Measurements from ENCODE around the gene STRIP2. TPM values are rescaled to one million over a fixed set of nuclear protein-coding genes. Genes with fewer than 3 reads are reported as not detected.
A peak's percentile ranks its signal among the peaks of the same experiment; 100 is the strongest.

Gene STRIP2
- polyA plus RNA-seq, 1 donor from 2014 or later, result 7.4 TPM

- H3K27ac ChIP-seq (ENCODE audit: low read length), result no peak overlapping the region
- peak overlapping the region; percentile 78 for H2AFZ ChIP-seq (ENCODE audit: low read depth, low read length)
- no peaks in the 10 kb centered on the region for H3K36me3 ChIP-seq (ENCODE audit: insufficient read depth, low read length)
- no peaks in the 10 kb centered on the region for H3F3A ChIP-seq (ENCODE audit: insufficient read depth, low read length, poor library complexity, severe bottlenecking)
- no peaks in the 10 kb centered on the region for H3K27me3 ChIP-seq (ENCODE audit: insufficient read depth, low read depth, low read length)
- H3K79me2 ChIP-seq (replicated peaks; ENCODE audit: insufficient read depth, low read length), result no peaks in the 10 kb centered on the region
- no peaks in the 10 kb centered on the region for H4K20me1 ChIP-seq (ENCODE audit: insufficient read depth)
- H3K9me2 ChIP-seq (ENCODE audit: insufficient read depth, low read length), result no peaks in the 10 kb centered on the region
- peak overlapping the region; percentile 73 for H3K9ac ChIP-seq (ENCODE audit: low read length)
- TF ChIP-seq POLR2AphosphoS5 (IDR thresholded peaks at IDR 0.05), result no peak
- peak overlapping the region; percentile 62 for H3K4me2 ChIP-seq (ENCODE audit: low read length)
- H3K4me3 ChIP-seq (ENCODE audit: low read length), result peak overlapping the region; percentile 93
- no peaks in the 10 kb centered on the region for H3K9me3 ChIP-seq (ENCODE audit: low read length)
These were observed 565 bp downstream of the STRIP2 start for GRCh38 chr7:129434675-129435318.

GRCh38 chr7:129435414-129435829, 1.2 kb downstream of the STRIP2 start:
- H3K79me2 ChIP-seq (replicated peaks; ENCODE audit: insufficient read depth, low read length), result no peaks in the 10 kb centered on the region
- TF ChIP-seq POLR2AphosphoS5 (IDR thresholded peaks at IDR 0.05) (no peak), CTCF (IDR thresholded peaks at IDR 0.05; ENCODE audit: poor library complexity, severe bottlenecking) (no peak)
- no peak overlapping the region for H3K4me2 ChIP-seq (ENCODE audit: low read length)
- no peaks in the 10 kb centered on the region for H3K9me3 ChIP-seq (ENCODE audit: low read length)
- H4K20me1 ChIP-seq (ENCODE audit: insufficient read depth), result no peaks in the 10 kb centered on the region
- H3K27me3 ChIP-seq (ENCODE audit: insufficient read depth, low read depth, low read length), result no peaks in the 10 kb centered on the region
- no peak overlapping the region for H3K9ac ChIP-seq (ENCODE audit: low read length)
- no peak overlapping the region for H3K27ac ChIP-seq (ENCODE audit: low read length)
- H3K36me3 ChIP-seq (ENCODE audit: insufficient read depth, low read length), result no peaks in the 10 kb centered on the region
- no peaks in the 10 kb centered on the region for H3K9me2 ChIP-seq (ENCODE audit: insufficient read depth, low read length)
- no peak overlapping the region for H2AFZ ChIP-seq (ENCODE audit: low read depth, low read length)
- no peaks in the 10 kb centered on the region for H3F3A ChIP-seq (ENCODE audit: insufficient read depth, low read length, poor library complexity, severe bottlenecking)
- peak overlapping the region; percentile 93 for H3K4me3 ChIP-seq (ENCODE audit: low read length)

- no peaks in the 10 kb centered on the region for H3K79me2 ChIP-seq (replicated peaks; ENCODE audit: insufficient read depth, low read length)
- H3K4me3 ChIP-seq (ENCODE audit: low read length), result no peak overlapping the region
- H3F3A ChIP-seq (ENCODE audit: insufficient read depth, low read length, poor library complexity, severe bottlenecking), result no peaks in the 10 kb centered on the region
- H2AFZ ChIP-seq (ENCODE audit: low read depth, low read length), result no peak overlapping the region
- no peaks in the 10 kb centered on the region for H4K20me1 ChIP-seq (ENCODE audit: insufficient read depth)
- no peak overlapping the region for H3K9ac ChIP-seq (ENCODE audit: low read length)
- H3K9me2 ChIP-seq (ENCODE audit: insufficient read depth, low read length), result no peaks in the 10 kb centered on the region
- H3K27ac ChIP-seq (ENCODE audit: low read length), result no peak overlapping the region
- no peaks in the 10 kb centered on the region for H3K27me3 ChIP-seq (ENCODE audit: insufficient read depth, low read depth, low read length)
- no peaks in the 10 kb centered on the region for H3K9me3 ChIP-seq (ENCODE audit: low read length)
- no peak overlapping the region for H3K4me2 ChIP-seq (ENCODE audit: low read length)
- no peak for TF ChIP-seq RAD21 (conservative IDR thresholded peaks at IDR 0.05)
- TF ChIP-seq EP300 (conservative IDR thresholded peaks at IDR 0.05; ENCODE audit: poor library complexity, severe bottlenecking), result no peak
- no peaks in the 10 kb centered on the region for H3K36me3 ChIP-seq (ENCODE audit: insufficient read depth, low read length)
These were observed 2.2 kb downstream of the STRIP2 start for GRCh38 chr7:129436335-129436923.

- TF ChIP-seq TAF1 (IDR thresholded peaks at IDR 0.05; ENCODE audit: low read depth) (no peak), SMC3 (conservative IDR thresholded peaks at IDR 0.05; ENCODE audit: poor library complexity) (no peak), EZH2 (IDR thresholded peaks at IDR 0.05; ENCODE audit: borderline replicate concordance, insufficient read depth, low read length, poor library complexity, severe bottlenecking) (no peak), RAD21 (conservative IDR thresholded peaks at IDR 0.05) (no peak), REST (IDR thresholded peaks at IDR 0.05; ENCODE audit: borderline replicate concordance) (no peak), CTCF (IDR thresholded peaks at IDR 0.05; ENCODE audit: poor library complexity, severe bottlenecking) (no peak), MXI1 (conservative IDR thresholded peaks at IDR 0.05; ENCODE audit: poor library complexity, severe bottlenecking) (no peak), EP300 (conservative IDR thresholded peaks at IDR 0.05; ENCODE audit: poor library complexity, severe bottlenecking) (no peak)
- Histone ChIP-seq H3K27ac (ENCODE audit: low read length) (no peak overlapping the region), H3K4me3 (ENCODE audit: low read length) (no peak overlapping the region), H3K36me3 (ENCODE audit: insufficient read depth, low read length) (no peaks in the 10 kb centered on the region), H3K9me2 (ENCODE audit: insufficient read depth, low read length) (no peaks in the 10 kb centered on the region), H3K9ac (ENCODE audit: low read length) (no peak overlapping the region), H3K4me2 (ENCODE audit: low read length) (no peak overlapping the region), H3K79me2 (replicated peaks; ENCODE audit: insufficient read depth, low read length) (no peaks in the 10 kb centered on the region), H3K27me3 (ENCODE audit: insufficient read depth, low read depth, low read length) (no peaks in the 10 kb centered on the region), H2AFZ (ENCODE audit: low read depth, low read length) (no peak overlapping the region), H4K20me1 (ENCODE audit: insufficient read depth) (no peaks in the 10 kb centered on the region), H3F3A (ENCODE audit: insufficient read depth, low read length, poor library complexity, severe bottlenecking) (no peaks in the 10 kb centered on the region), H3K9me3 (ENCODE audit: low read length) (no peaks in the 10 kb centered on the region)
These were observed 3.0 kb downstream of the STRIP2 start for GRCh38 chr7:129437190-129437589.

Measured in neural cell (in vitro differentiated cells).